ENCODE results near the gene C9orf85. TPM values are rescaled to one million over a fixed set of nuclear protein-coding genes. Genes with fewer than 3 reads are reported as not detected.

Gene C9orf85
- total and polyA plus RNA-seq, 2 of the 8 experiments (the other 6 are each of a cell fraction or from before 2014, with no cell fraction given) = 6.3 to 14.5 TPM

DNA sequence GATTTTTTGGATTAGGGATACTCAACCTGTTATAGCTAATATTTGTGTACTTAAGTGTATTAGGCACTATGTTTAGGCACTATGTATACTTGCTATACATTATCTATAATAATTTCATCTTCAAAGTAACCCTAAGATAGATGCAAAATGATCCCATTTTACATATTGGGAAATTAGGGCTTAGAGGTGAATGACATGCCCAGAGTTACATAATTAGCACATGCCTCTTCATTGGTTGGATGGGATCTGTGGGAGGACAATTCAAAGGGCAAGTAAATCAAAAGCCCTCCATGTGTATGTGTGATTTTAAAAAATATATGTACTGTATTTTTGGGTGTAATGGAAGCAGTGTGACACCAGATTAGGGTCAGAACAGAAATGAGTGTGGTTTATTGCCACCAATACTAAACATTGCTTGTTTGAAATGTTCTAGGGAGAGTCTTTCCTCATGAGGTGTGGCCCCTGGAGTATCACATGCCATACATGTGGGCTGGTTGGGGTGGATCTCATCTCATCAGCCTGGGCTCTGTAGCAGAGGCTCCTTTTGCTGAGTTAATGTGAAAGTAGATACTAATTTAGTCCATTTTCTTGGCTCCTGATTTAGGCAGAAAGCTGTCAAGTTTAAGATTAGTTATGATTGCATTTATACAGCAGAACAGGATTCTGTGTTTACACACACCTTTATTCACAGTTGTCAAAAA lies 5.5 kb downstream of the C9orf85 start (continued):
- no peak for TF ChIP-seq GTF2F1 (IDR thresholded peaks at IDR 0.05; ENCODE audit: borderline replicate concordance, low read depth, low read length)
- TF ChIP-seq POLR2AphosphoS5 (IDR thresholded peaks at IDR 0.05; ENCODE audit: low read depth, low read length) = no peak
- no peak for TF ChIP-seq CREB1 (IDR thresholded peaks at IDR 0.05)
- no peak for TF ChIP-seq CEBPB (IDR thresholded peaks at IDR 0.05; ENCODE audit: low read depth, low read length)
- TF ChIP-seq SIN3A (conservative IDR thresholded peaks at IDR 0.05 in 1 of 2, IDR thresholded peaks at IDR 0.05 in 1 of 2; ENCODE audit: low read depth in 1 of 2, low read length in 2 of 2) = no peak
- TF ChIP-seq ZNF274 (IDR thresholded peaks at IDR 0.05; ENCODE audit: borderline replicate concordance, extremely low read depth, low read length) = no peak
- no peak for TF ChIP-seq TAF1 (IDR thresholded peaks at IDR 0.05; ENCODE audit: low read depth, low read length)
- no peak for TF ChIP-seq JUND (IDR thresholded peaks at IDR 0.05; ENCODE audit: low read length)
